ENCODE results near the gene RBMS3. TPM values are rescaled to one million over a fixed set of nuclear protein-coding genes. Genes with fewer than 3 reads are reported as not detected.

The RBMS3 gene
- total and polyA plus RNA-seq, 2 of the 8 experiments (the other 6 are each of a cell fraction or from before 2014, with no cell fraction given): 3.7 to 6.9 TPM

GRCh38 chr3:29286478-29287240 lies 5.8 kb downstream of the RBMS3 start:
- peaks cover 0 to 15% (median 8%) of the 10 kb centered on the region in 4 experiments; a peak in 5 of 7 replicates for H3K4me1 ChIP-seq (replicated peaks in 1 of 4; ENCODE audit: control insufficient read depth in 3 of 4, insufficient read depth in 4 of 4, low read length in 3 of 4)
- H3K14ac ChIP-seq (ENCODE audit: insufficient read length): no peak overlapping the region
- WGBS, 2 experiments (ENCODE audit: extremely low coverage in 1 of 2, insufficient coverage in 1 of 2, insufficient read length in 1 of 2, insufficient replicate concordance in 2 of 2, low coverage in 1 of 2, low lambda C conversion rate in 2 of 2, missing lambda C conversion rate in 1 of 2): 79% methylated on average over 5 of the region's 5 CpGs; no CpG with 5 or more reads in 1 of the 2 experiments
- H3K56ac ChIP-seq (replicated peaks; ENCODE audit: insufficient read length, low read depth, low read length): no peak overlapping the region
- H3K9me3 ChIP-seq (ENCODE audit: insufficient read depth in 2 of 2, low read depth in 1 of 2, low read length in 1 of 2): no peaks in the 10 kb centered on the region
- no peak overlapping the region for H2BK12ac ChIP-seq (ENCODE audit: low read depth, low read length)
- no peak overlapping the region for H2BK5ac ChIP-seq (ENCODE audit: low read depth, low read length)
- no peak for DNase-seq (ENCODE audit: low read depth in 1 of 2, low spot score in 2 of 2)
- H3K4me2 ChIP-seq (ENCODE audit: insufficient read depth in 1 of 2, low read depth in 2 of 2, low read length in 2 of 2): no peak overlapping the region
- FAIRE-seq: no peak
- no peak overlapping the region for H4K5ac ChIP-seq (ENCODE audit: insufficient read length, low read depth, low read length)
- no peak overlapping the region for H3K4ac ChIP-seq (replicated peaks; ENCODE audit: insufficient read length, low read depth, low read length)
- H2BK20ac ChIP-seq (ENCODE audit: low read length): no peak overlapping the region
- H2AK5ac ChIP-seq (ENCODE audit: low read depth, low read length): no peak overlapping the region
- H3K9ac ChIP-seq (replicated peaks in 1 of 4; ENCODE audit: extremely low read depth in 1 of 4, low read depth in 3 of 4, low read length in 3 of 4): no peak overlapping the region
- ChIA-PET CTCF (ENCODE audit: partially characterized antibody) (no interaction called here), POLR2A (ENCODE audit: partially characterized antibody) (no interaction called here)
- H2AFZ ChIP-seq (ENCODE audit: low read length): no peak overlapping the region
- no peaks in the 10 kb centered on the region for H3K79me1 ChIP-seq (ENCODE audit: low read depth, low read length)
- H3K23ac ChIP-seq (ENCODE audit: insufficient read length): no peak overlapping the region
- H2BK15ac ChIP-seq (ENCODE audit: low read length): no peak overlapping the region
- H3K79me2 ChIP-seq (ENCODE audit: control insufficient read depth in 1 of 2, insufficient read depth in 2 of 2, low read length in 2 of 2): no peaks in the 10 kb centered on the region
- no peak overlapping the region for H3K27ac ChIP-seq (ENCODE audit: low read depth, low read length)
- no peaks in the 10 kb centered on the region for H3K27me3 ChIP-seq (replicated peaks in 1 of 4; ENCODE audit: control insufficient read depth in 3 of 4, extremely low read depth in 1 of 4, insufficient read depth in 3 of 4, low read length in 3 of 4)
- no peak overlapping the region for H3K18ac ChIP-seq (ENCODE audit: extremely low read depth, low read length)
- no peak overlapping the region for H4K91ac ChIP-seq (replicated peaks; ENCODE audit: insufficient read length, low read length)
- H3K36me3 ChIP-seq (ENCODE audit: control insufficient read depth in 2 of 4, insufficient read depth in 4 of 4, low read length in 3 of 4): no peaks in the 10 kb centered on the region
- TF ChIP-seq KDM1A (IDR thresholded peaks at IDR 0.05; ENCODE audit: borderline replicate concordance, low read length): no peak
- no peak for TF ChIP-seq SIN3A (conservative IDR thresholded peaks at IDR 0.05 in 1 of 2, IDR thresholded peaks at IDR 0.05 in 1 of 2; ENCODE audit: low read depth in 1 of 2, low read length in 2 of 2)
- TF ChIP-seq, protein P1, sequence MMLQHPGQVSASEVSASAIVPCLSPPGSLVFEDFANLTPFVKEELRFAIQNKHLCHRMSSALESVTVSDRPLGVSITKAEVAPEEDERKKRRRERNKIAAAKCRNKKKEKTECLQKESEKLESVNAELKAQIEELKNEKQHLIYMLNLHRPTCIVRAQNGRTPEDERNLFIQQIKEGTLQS (IDR thresholded peaks at IDR 0.05; ENCODE audit: insufficient read depth, low read depth, low read length): no peak
- TF ChIP-seq POU5F1 (IDR thresholded peaks at IDR 0.05; ENCODE audit: low read depth, low read length): no peak
- H4K20me1 ChIP-seq (replicated peaks in 1 of 2; ENCODE audit: control insufficient read depth in 1 of 2, insufficient read depth in 2 of 2, low read length in 2 of 2): no peaks in the 10 kb centered on the region
- no peaks in the 10 kb centered on the region for H3K23me2 ChIP-seq (ENCODE audit: low read depth, low read length)
- H2BK120ac ChIP-seq (replicated peaks; ENCODE audit: low read depth, low read length): no peak overlapping the region
- H3K4me3 ChIP-seq (ENCODE audit: extremely low read depth in 1 of 4, insufficient read depth in 2 of 4, low read depth in 3 of 4, low read length in 4 of 4): no peak overlapping the region
- H4K8ac ChIP-seq (ENCODE audit: extremely low read depth, insufficient read depth, low read length): no peak overlapping the region
